Spleen (tissue), 11 donors: ENCODE results near the gene TRPM8. TPM values are rescaled to one million over a fixed set of nuclear protein-coding genes. Genes with fewer than 3 reads are reported as not detected.
"Not testable (repeated sequence)": the region's sequence is repeated elsewhere in the genome, so short reads cannot be mapped to it uniquely, and the experiment has no call there.

ENCODE experiments used
- DNase-seq: peaks from one replicate; pipeline ENCODE4 v3.0.0-alpha.2; 2020
- H3K27ac ChIP-seq, 8 donors: fragments of 200-600 bp; sonication (generic) in 7 of 8; 1 replicate in 4 of 8; 2 replicates in 4 of 8; pipeline versions ENCODE4 v1.5.0 to v1.8.0; 2016 to 2021; ENCODE audit warnings: inconsistent platforms in 4 of 8, mild to moderate bottlenecking in 4 of 8, moderate library complexity in 1 of 8
- H3K27me3 ChIP-seq, 7 donors: fragments of 200-600 bp; sonication (generic) in 6 of 7; replicated peaks in 1 of 7; 1 replicate in 4 of 7; 2 replicates in 3 of 7; pipeline versions ENCODE4 v1.5.0 to v1.8.0; 2016 to 2021; ENCODE audit warnings: inconsistent platforms in 3 of 7, mild to moderate bottlenecking in 1 of 7
- H3K36me3 ChIP-seq, 6 donors: fragments of 200-600 bp; sonication (generic) in 5 of 6; 1 replicate in 4 of 6; 2 replicates in 2 of 6; pipeline versions ENCODE4 v1.5.0 to v1.8.0; 2016 to 2021; ENCODE audit warnings: inconsistent platforms in 2 of 6
- H3K4me1 ChIP-seq, 6 donors: fragments of 200-600 bp; sonication (generic) in 5 of 6; 1 replicate in 3 of 6; 2 replicates in 3 of 6; pipeline versions ENCODE4 v1.5.0 to v1.8.0; 2016 to 2021; ENCODE audit warnings: inconsistent platforms in 3 of 6
- H3K4me3 ChIP-seq, 8 donors: fragments of 200-600 bp; sonication (generic) in 7 of 8; 1 replicate in 4 of 8; 2 replicates in 4 of 8; pipeline versions ENCODE4 v1.5.0 to v1.8.0; 2016 to 2021; ENCODE audit warnings: inconsistent platforms in 4 of 8, mild to moderate bottlenecking in 4 of 8, moderate library complexity in 2 of 8
- H3K9me3 ChIP-seq, 8 donors: fragments of 200-600 bp; sonication (generic) in 7 of 8; 1 replicate in 4 of 8; 2 replicates in 4 of 8; pipeline versions ENCODE4 v1.5.0 to v1.8.0; 2016 to 2021; ENCODE audit warnings: inconsistent platforms in 4 of 8
- CTCF ChIP-seq, 11 experiments: fragments of 200-600 bp in 7 of 11; fragments of 450-650 bp in 4 of 11; sonication (generic) in 4 of 11; IDR thresholded peaks in 8 of 11; conservative IDR thresholded peaks in 3 of 11; 1 replicate in 7 of 11; 2 replicates in 4 of 11; pipeline versions ENCODE4 v1.4.0 to v1.8.0; 2016 to 2021; ENCODE audit warnings: antibody characterized with exemption in 11 of 11, inconsistent platforms in 4 of 11, mild to moderate bottlenecking in 1 of 11
- POLR2A ChIP-seq, 3 donors: fragments of 450-650 bp; IDR thresholded peaks; one replicate each; pipeline ENCODE4 v1.5.1; 2017; ENCODE audit warnings: antibody characterized with exemption in 3 of 3, mild to moderate bottlenecking in 1 of 3
- POLR2AphosphoS5 ChIP-seq, 3 donors: sonication (generic); formaldehyde crosslinking; IDR thresholded peaks; one replicate each; pipeline ENCODE4 v1.5.1; 2017; ENCODE audit warnings: antibody characterized with exemption in 3 of 3
- WGBS, 5 donors: extraction: QIAGEN DNeasy Blood & Tissue Kit in 3 of 5; methylation state at CpG; one replicate each; pipeline versions ENCODE4 v1.1.5 to v1.1.7; 2013 to 2018; 5-methylcytosine and 5-hydroxymethylcytosine counted together
- intact Hi-C: fragments of 100-400 bp; cut with DNase I; formaldehyde crosslinking; loops from one replicate; pipeline ENCODE4 v1.15.0; 2023; ENCODE audit warnings: low total_unique reads
- polyA plus RNA-seq, 3 donors: library from polyadenylated mRNA; stranded (reverse); fragments of 200-250 nt; gene quantifications; one replicate each; pipeline ENCODE4 v1.2.1, GENCODE V29; 2013
- total RNA-seq, 7 donors: library from RNA; depleted of rRNA in 3 of 7; stranded (reverse); fragments of >200 nt in 3 of 7; fragmentation: NEBNext Ultra II Directional in 4 of 7; extraction: Animal tissue kit (Norgen Biotek cat#: 25700) in 4 of 7; gene quantifications; one replicate each; pipeline versions ENCODE4 v1.1.0 to v1.2.1, GENCODE V29; 2016 to 2021
- donor health status: healthy with polysubstance abuse.
- donor health status: DM: no; HTN: no; CAD: no; lungs with moderate emphysema.
- donor health status: DM: no; HTN: no; CAD: no.
- donor health status: Bipolar disorder and iron deficiency.
- donor health status: healthy.
- donor health status: DM: no; HTN: no; CAD: no.
- donor health status: DM: yes; HTN: yes; CAD: no.

The TRPM8 gene
- total and polyA plus RNA-seq, 10 donors: 0.02 to 0.06 TPM; not detected in 8

GRCh38 chr2:233960203-233960602 lies 43.0 kb downstream of the TRPM8 start:
- intact Hi-C loops: no loop called here
- Histone ChIP-seq H3K4me3 (no peak overlapping the region), H3K4me1 (no peaks in the 10 kb centered on the region), H3K27me3 (peaks cover 0 to 6% (median 0%) of the 10 kb centered on the region in 7 donors), H3K36me3 (no peaks in the 10 kb centered on the region), H3K9me3 (no peaks in the 10 kb centered on the region), H3K27ac (no peak overlapping the region)
- TF ChIP-seq CTCF (IDR thresholded peaks at IDR 0.05 in 8 of 11, conservative IDR thresholded peaks at IDR 0.05 in 3 of 11) (no peak), POLR2AphosphoS5 (IDR thresholded peaks at IDR 0.05) (no peak), POLR2A (IDR thresholded peaks at IDR 0.05) (no peak)
- WGBS, 5 donors: 78 to 93% (median 88%) methylated on average over 2 of the region's 2 CpGs
- DNase-seq: no peak

GRCh38 chr2:233961905-233962304 lies 44.7 kb downstream of the TRPM8 start:
- H3K27me3 ChIP-seq: peaks cover 0 to 6% (median 0%) of the 10 kb centered on the region in 7 donors
- no peaks in the 10 kb centered on the region for H3K4me1 ChIP-seq
- TF ChIP-seq CTCF (IDR thresholded peaks at IDR 0.05 in 8 of 11, conservative IDR thresholded peaks at IDR 0.05 in 3 of 11) (no peak), POLR2A (IDR thresholded peaks at IDR 0.05) (no peak), POLR2AphosphoS5 (IDR thresholded peaks at IDR 0.05) (no peak)
- no peaks in the 10 kb centered on the region for H3K9me3 ChIP-seq
- intact Hi-C loops: no loop called here
- H3K27ac ChIP-seq: no peak overlapping the region
- 87 to 91% (median 89%) methylated on average over 7 of the region's 7 CpGs for WGBS, 5 donors
- DNase-seq: no peak
- H3K36me3 ChIP-seq: no peaks in the 10 kb centered on the region
- no peak overlapping the region for H3K4me3 ChIP-seq

GRCh38 chr2:233964581-233964980 lies 47.4 kb downstream of the TRPM8 start:
- 84 to 98% (median 95%) methylated on average over 8 to 9 of the region's 9 CpGs for WGBS, 5 donors
- H3K4me1 ChIP-seq: no peaks in the 10 kb centered on the region
- TF ChIP-seq POLR2AphosphoS5 (IDR thresholded peaks at IDR 0.05) (no peak), CTCF (IDR thresholded peaks at IDR 0.05 in 8 of 11, conservative IDR thresholded peaks at IDR 0.05 in 3 of 11) (no peak), POLR2A (IDR thresholded peaks at IDR 0.05) (no peak)
- no peaks in the 10 kb centered on the region for H3K36me3 ChIP-seq
- no peak for DNase-seq
- intact Hi-C loops: no loop called here
- H3K27ac ChIP-seq: no peak overlapping the region
- peaks cover 0 to 6% (median 0%) of the 10 kb centered on the region in 7 donors for H3K27me3 ChIP-seq
- no peaks in the 10 kb centered on the region for H3K9me3 ChIP-seq
- no peak overlapping the region for H3K4me3 ChIP-seq

GRCh38 chr2:233965032-233965603 lies 47.9 kb downstream of the TRPM8 start:
- Histone ChIP-seq H3K4me1 (no peaks in the 10 kb centered on the region), H3K4me3 (no peak overlapping the region), H3K36me3 (no peaks in the 10 kb centered on the region), H3K9me3 (no peaks in the 10 kb centered on the region), H3K27me3 (peaks cover 0 to 6% (median 0%) of the 10 kb centered on the region in 7 donors), H3K27ac (no peak overlapping the region)
- TF ChIP-seq CTCF (IDR thresholded peaks at IDR 0.05 in 8 of 11, conservative IDR thresholded peaks at IDR 0.05 in 3 of 11): no peak
- TF ChIP-seq POLR2AphosphoS5 (IDR thresholded peaks at IDR 0.05): no peak
- TF ChIP-seq POLR2A (IDR thresholded peaks at IDR 0.05): no peak
- no peak for DNase-seq
- intact Hi-C loops: no loop called here
- whole genome bisulfite sequencing, 5 donors: 76 to 91% (median 85%) methylated on average over 10 of the region's 10 CpGs

- H3K9me3 ChIP-seq, H3K27ac ChIP-seq, H3K27me3 ChIP-seq, DNase-seq, H3K4me1 ChIP-seq, H3K36me3 ChIP-seq, intact Hi-C loops, H3K4me3 ChIP-seq: not testable (repeated sequence)
- WGBS, 5 donors: 89 to 97% (median 91%) methylated on average over 7 of the region's 7 CpGs
Observed at GRCh38 chr2:233965646-233966045, 48.5 kb downstream of the TRPM8 start.
